ENCODE data around the gene ATP5F1C. TPM values are rescaled to one million over a fixed set of nuclear protein-coding genes. Genes with fewer than 3 reads are reported as not detected.
"Not testable (repeated sequence)": the region's sequence is repeated elsewhere in the genome, so short reads cannot be mapped to it uniquely, and the experiment has no call there.

The ATP5F1C gene
- total and polyA plus RNA-seq, 2 donors (not counting 3 experiments of a cell fraction or from before 2014, with no cell fraction given) = 184 to 290 TPM

GRCh38 chr10:7744307-7744706, 43.7 kb upstream of the ATP5F1C start:
- Histone ChIP-seq H3K9me1 (replicated peaks; ENCODE audit: control insufficient read depth, extremely low read depth, insufficient read depth, low read length) (no peaks in the 10 kb centered on the region), H3K79me2 (ENCODE audit: control insufficient read depth, insufficient read depth, low read length) (no peaks in the 10 kb centered on the region), H4K20me1 (replicated peaks; ENCODE audit: control insufficient read depth, extremely low read depth, insufficient read depth, low read length) (no peaks in the 10 kb centered on the region), H3K4me1 (ENCODE audit: control insufficient read depth, extremely low read depth, insufficient read depth, low read length) (no peaks in the 10 kb centered on the region), H3K9ac (replicated peaks; ENCODE audit: extremely low read depth, insufficient read depth, low read length) (no peak overlapping the region), H3K9me3 (replicated peaks; ENCODE audit: control insufficient read depth, insufficient read depth, low read length) (no peaks in the 10 kb centered on the region), H2AFZ (ENCODE audit: low read depth, low read length) (no peak overlapping the region), H3K27ac (ENCODE audit: insufficient read depth, low read depth, low read length) (no peak overlapping the region), H3K36me3 (ENCODE audit: control insufficient read depth in 2 of 2, extremely low read depth in 1 of 2, insufficient read depth in 2 of 2, low read length in 2 of 2) (no peaks in the 10 kb centered on the region), H3K4me2 (ENCODE audit: insufficient read depth, low read length) (no peak overlapping the region), H3K27me3 (ENCODE audit: control insufficient read depth in 2 of 2, insufficient read depth in 2 of 2, low read length in 2 of 2) (no peaks in the 10 kb centered on the region), H3K4me3 (replicated peaks in 1 of 3; ENCODE audit: insufficient read depth in 1 of 3, low read depth in 1 of 3, low read length in 3 of 3) (no peak overlapping the region)
- dilution Hi-C loops (cut with MboI; ENCODE audit: extremely low pct_ligation_motif_present, low sequenced_read_pairs) = no loop called here
- BruUV-seq (replicated peaks) = no TSS peak
- intact Hi-C loops (cut with micrococcal nuclease) = no loop called here
- TF ChIP-seq JUN (IDR thresholded peaks at IDR 0.05; ENCODE audit: borderline replicate concordance, insufficient read depth, insufficient read length, low read depth) (no peak), POLR2AphosphoS5 (IDR thresholded peaks at IDR 0.05; ENCODE audit: insufficient read depth, low read depth, low read length) (no peak), MYC (IDR thresholded peaks at IDR 0.05; ENCODE audit: low read depth, low read length) (no peak), CTCF (IDR thresholded peaks at IDR 0.05; ENCODE audit: extremely low read depth in 1 of 2, insufficient read depth in 1 of 2, low read depth in 1 of 2, low read length in 2 of 2) (no peak), MAX (IDR thresholded peaks at IDR 0.05; ENCODE audit: insufficient read depth, insufficient read length) (no peak), EZH2 (IDR thresholded peaks at IDR 0.05; ENCODE audit: borderline replicate concordance, low read depth, low read length, severe bottlenecking) (no peak), FOS (IDR thresholded peaks at IDR 0.05; ENCODE audit: borderline replicate concordance, insufficient read depth, low read length) (no peak), POLR2A (IDR thresholded peaks at IDR 0.05; ENCODE audit: low read depth, low read length) (no peak), GATA2 (IDR thresholded peaks at IDR 0.05; ENCODE audit: insufficient read depth, insufficient read length, low read depth, low read length) (no peak)
- POLR2A ChIA-PET = no interaction called here
- CTCF ChIA-PET = interaction anchor here (2.0 kb wide), 1 partner anchor 13 kb away, joined by 13 read pairs; no protein-coding TSS in a partner anchor
- FAIRE-seq = no peak
- DNase-seq (ENCODE audit: low read depth, low spot score) = no peak

GRCh38 chr10:7748637-7749036, 39.3 kb upstream of the ATP5F1C start:
- H3K4me3 ChIP-seq (replicated peaks in 1 of 3; ENCODE audit: insufficient read depth in 1 of 3, low read depth in 1 of 3, low read length in 3 of 3); H3K27ac ChIP-seq (ENCODE audit: insufficient read depth, low read depth, low read length); H3K4me1 ChIP-seq (ENCODE audit: control insufficient read depth, extremely low read depth, insufficient read depth, low read length); DNase-seq (ENCODE audit: low read depth, low spot score); H3K79me2 ChIP-seq (ENCODE audit: control insufficient read depth, insufficient read depth, low read length); intact Hi-C loops (cut with micrococcal nuclease); H4K20me1 ChIP-seq (replicated peaks; ENCODE audit: control insufficient read depth, extremely low read depth, insufficient read depth, low read length); POLR2A ChIA-PET; H3K9me3 ChIP-seq (replicated peaks; ENCODE audit: control insufficient read depth, insufficient read depth, low read length); FAIRE-seq; H2AFZ ChIP-seq (ENCODE audit: low read depth, low read length); H3K4me2 ChIP-seq (ENCODE audit: insufficient read depth, low read length); H3K9ac ChIP-seq (replicated peaks; ENCODE audit: extremely low read depth, insufficient read depth, low read length); BruUV-seq (replicated peaks); H3K9me1 ChIP-seq (replicated peaks; ENCODE audit: control insufficient read depth, extremely low read depth, insufficient read depth, low read length); H3K36me3 ChIP-seq (ENCODE audit: control insufficient read depth in 2 of 2, extremely low read depth in 1 of 2, insufficient read depth in 2 of 2, low read length in 2 of 2); H3K27me3 ChIP-seq (ENCODE audit: control insufficient read depth in 2 of 2, insufficient read depth in 2 of 2, low read length in 2 of 2); dilution Hi-C loops (cut with MboI; ENCODE audit: extremely low pct_ligation_motif_present, low sequenced_read_pairs); CTCF ChIA-PET: not testable (repeated sequence)
